HG03095 (cell line): ENCODE results near the gene PLCL1.

Experiments
- ATAC-seq: cut with Tn5 transposase; IDR thresholded peaks from one replicate; pipeline ENCODE4 v1.9.1; 2021; ENCODE audit warnings: moderate library complexity; ENCODE audit not compliant: unreplicated experiment

PLCL1 gene

DNA sequence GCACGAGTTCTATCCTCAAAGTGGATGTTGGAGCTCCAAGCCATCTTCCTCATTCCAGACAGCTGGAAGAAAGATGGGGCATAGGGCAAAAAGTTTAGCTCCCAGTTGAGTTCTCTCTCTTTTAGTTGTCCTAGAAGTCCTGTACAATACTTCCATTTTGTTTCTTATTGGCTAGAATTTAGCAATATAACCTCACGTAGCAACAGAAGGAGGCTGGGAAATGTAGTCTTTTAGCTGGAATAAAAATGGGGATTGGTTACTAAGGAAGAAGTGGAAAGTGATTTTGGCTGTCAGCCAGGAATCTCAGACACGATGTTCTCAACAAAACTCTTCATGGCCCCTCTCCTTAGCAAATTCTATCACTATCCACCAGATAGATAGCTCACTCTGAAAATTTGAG, 79.9 kb downstream of the PLCL1 start:
- ATAC-seq: no peak

DNA sequence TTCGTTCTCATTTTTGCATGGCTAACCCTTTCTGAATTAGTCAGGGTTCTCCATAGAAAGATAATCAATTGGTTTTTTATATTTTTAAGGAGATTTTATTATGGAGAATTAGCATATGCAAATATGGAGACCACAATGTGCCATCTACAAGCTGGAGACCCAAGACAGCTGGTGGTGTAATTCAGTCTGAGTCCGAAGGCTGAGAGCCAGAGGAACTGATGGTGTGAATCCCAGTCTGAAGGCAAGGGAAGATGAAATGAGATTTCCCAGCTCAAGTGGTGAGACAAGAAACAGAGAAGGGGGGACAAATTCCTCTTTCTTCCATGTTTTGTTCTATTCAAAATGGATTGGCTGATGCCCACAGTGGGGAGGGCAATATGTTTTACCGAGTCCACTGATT, 80.7 kb downstream of the PLCL1 start:
- no peak for ATAC-seq

DNA sequence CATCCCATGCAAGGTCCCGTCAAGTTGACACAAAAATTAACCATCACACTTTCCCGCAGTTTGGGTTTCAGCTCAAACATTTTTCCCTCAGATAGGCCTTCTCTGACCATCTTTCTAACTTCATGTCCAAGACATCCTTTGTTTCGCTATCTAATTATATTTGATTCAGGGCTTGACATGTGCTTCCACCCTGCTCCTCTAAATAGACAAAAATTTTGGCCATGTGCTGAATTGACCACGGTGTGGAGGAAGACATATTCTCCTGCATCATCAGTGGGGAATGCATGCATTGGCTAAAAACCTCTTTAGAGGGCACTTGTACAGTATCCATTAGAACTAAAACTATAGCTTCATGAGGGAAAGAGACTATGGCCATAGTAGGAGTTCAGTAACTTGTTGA, 81.2 kb downstream of the PLCL1 start:
- no peak for ATAC-seq

DNA sequence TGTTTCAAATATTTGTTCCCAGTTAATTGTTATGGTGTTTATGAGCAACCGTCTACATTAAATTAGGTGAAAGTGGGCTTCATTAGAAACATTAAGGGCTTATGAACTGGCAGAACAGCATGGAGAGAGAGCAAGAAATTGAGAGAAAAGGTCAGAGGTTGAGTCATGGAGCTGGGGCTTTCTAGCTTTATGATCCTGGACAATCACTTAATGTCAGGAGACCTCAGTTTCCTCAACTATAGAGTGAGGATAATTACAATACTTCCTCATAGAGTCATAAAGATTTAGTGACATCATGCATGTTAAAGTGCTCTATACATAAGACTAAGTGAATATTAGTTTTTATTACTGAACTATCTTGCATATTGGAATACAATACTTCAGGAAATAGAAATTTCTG, 83.9 kb downstream of the PLCL1 start:
- no peak for ATAC-seq

DNA sequence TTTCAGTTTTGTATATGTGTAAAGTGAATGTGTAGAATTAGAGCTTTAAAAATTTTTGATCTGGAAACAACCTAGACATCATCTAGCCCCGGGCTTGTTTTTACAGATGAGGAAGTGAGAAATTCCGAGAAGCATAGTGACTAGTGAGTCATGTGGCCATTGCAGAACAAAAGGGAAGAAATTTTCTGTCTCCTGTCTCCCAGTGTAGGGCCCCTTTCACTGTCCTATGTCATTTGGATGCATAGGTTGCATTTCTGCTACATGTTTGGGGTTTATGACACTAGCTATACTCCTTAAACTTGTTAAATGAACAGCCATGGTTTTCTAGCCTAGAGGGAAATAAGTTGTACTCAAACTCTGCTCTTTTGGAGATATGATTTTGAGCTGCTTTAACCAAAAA, 84.6 kb downstream of the PLCL1 start:
- peak; percentile 99 for ATAC-seq

DNA sequence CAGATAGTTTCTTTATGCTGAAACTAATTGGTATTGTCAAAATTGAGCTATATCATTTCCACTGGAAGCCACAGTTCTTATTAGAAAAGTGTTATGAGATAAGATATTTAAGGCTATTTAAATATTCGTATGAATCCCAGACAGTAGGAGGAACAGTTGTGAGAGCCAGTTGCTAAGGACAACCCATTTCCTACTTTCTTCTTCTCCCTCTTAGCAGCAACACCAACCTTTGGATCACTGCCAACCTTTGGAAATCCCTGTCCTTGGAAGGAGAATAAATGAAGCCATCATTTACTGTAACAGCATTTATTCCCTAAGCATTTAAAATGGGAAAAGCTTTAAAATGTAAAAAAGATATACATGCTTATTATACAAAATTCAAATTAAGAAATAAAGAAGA, 85.8 kb downstream of the PLCL1 start:
- no peak for ATAC-seq

DNA sequence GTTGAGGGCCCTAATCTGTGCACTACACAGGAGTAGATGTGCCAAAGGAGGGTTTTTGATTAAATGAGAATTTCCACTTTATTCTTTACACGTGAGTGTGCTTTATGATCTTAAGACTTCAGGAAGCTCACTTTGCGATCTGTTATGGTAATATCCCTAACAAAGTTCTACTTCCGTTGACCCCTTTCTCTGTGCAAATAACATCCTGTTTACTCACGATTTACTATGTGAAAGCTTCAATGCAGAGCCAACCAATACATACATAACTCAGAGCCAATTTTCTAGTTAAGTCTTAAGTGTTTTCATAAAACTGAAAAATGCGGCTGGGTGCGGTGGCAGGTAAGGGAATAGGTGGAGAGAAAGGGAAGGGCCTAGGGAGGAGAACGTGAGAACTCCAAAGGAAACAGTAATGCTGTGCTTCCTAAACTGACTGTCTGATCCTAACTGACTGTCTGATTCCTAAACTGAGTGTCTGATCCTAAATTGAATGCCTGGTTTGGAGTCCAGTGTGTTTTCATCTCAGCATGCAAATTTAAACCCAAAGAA, 87.6 kb downstream of the PLCL1 start:
- ATAC-seq: no peak

DNA sequence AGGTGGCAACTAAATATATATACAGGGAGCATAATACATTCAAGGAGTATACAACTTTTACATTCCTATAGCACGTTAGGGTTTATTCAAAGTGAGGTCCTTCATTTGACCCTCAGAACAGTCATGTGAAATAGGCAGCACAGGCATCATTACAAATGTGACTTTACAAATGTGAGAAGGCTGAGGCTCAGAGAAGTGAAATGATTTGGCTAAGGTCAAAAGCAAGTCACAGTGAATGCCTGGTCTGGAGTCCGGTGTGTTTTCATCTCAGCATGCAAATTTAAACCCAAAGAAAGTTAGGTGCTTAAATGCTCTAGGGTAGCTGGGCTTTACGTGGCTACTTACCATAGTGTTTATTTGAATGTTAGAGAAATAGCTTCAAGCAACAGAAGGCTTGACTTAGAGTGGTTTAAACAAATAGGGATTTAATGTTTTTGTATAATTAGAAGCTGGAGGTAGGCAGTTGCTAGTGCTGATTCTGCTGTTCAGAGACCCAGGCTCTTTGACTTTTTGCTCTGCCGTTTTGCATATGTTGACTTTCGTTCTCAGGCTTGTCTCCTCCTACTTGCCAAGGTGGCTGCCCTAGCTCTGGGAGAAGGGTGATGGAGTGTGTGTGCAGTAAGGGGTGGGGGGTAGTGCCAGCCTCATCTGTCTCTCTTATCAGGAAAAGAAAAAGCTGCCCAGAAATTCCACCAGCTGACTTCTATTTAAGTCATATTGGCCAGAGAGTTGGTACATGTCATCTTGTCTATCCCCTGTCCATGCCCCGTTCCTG, 89.2 kb downstream of the PLCL1 start:
- no peak for ATAC-seq

DNA sequence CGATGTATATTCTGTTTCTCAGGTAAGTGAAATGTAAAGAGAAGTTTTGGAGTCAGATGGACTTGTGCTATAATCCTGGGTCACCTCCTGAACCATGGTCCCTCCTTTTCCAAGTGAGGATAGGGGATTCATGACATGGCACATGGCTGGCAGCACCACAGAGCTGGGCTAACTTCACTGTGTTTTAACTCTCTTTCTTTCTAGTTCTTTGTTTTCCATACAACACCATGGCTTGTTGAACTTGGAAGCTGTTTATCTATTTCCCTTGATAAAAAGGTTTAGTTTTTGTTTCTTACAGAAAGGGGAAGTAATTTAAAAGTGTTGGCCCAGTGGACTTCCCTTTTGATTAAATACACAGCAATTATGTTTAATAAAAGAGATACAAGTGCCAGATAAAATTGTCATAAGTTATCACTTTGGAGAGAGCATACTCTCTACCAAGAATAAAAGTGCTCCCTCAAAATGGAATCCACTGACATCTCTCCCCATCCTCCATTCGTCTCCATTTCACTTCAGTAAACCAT, 90.4 kb downstream of the PLCL1 start:
- ATAC-seq: no peak

DNA sequence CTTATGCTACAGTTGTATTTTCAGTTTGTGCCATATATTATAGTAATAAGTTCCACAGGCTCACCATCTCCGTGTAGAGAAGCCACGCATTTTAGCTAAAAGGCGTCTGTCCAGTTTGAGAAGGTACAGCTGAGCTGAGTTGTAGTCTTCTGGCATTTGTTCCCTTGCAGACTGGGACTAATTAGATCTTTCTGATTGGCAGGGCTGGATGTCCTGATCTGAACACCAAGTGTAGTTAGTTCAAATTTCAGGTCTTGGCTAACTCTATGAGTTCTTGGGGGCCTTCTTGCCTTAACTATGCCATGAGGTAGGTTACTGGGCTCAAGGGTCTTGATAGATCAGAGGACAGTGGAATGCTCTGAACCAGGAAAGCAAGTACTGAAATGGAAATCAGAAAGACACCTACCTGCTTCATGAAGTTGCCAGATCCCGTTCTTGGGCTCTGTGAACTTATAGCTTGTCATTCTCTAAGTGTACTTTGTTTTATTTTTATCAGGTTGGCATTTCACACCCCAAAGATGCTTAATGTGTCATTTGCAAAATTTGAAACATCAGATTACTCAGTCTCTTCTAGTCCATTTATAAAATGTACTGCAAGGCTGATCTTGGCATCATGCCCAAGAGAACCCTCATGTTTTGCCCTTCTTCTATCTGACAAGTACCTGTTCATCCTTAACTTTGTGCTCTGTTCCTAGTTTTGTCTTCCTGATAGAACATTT, 93.7 kb downstream of the PLCL1 start:
- no peak for ATAC-seq

DNA sequence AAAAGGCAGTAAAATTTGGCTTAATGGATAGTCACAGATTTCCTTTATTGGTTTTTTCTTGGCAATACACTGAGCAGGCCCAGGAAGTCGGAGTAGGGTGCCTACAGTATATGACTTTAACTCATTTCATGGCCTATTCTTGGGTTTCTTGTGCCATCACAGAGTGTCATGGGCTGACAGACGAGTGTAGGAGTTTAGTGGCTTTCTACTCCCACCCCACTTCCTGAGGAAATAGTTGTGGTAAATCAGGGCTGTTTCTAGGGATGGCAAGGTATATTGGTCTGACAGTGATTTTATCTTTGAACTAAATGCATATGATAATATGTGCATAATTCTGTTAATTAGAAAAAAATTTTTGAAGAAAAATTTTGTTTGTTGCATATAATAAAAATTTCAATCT, 100.1 kb downstream of the PLCL1 start:
- no peak for ATAC-seq

DNA sequence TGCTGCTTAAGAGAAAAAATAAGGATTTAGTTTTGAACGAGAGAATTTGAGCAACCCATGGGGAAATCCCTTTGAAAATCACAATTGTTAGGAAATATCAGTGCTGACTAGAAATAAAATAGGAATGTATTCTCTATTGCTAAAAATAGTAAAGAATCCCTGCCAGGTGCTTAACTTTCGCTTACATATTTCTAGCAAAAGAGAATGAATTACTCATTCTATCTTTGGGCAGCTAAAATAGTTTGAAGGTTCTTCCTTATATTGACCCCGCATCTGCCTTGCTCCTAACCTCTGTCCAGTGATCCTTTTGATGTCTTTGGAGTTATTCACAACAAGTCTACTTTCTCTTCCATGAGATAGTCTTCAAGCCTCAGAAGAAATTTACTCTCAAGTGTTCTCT, 103.8 kb downstream of the PLCL1 start:
- ATAC-seq: no peak

DNA sequence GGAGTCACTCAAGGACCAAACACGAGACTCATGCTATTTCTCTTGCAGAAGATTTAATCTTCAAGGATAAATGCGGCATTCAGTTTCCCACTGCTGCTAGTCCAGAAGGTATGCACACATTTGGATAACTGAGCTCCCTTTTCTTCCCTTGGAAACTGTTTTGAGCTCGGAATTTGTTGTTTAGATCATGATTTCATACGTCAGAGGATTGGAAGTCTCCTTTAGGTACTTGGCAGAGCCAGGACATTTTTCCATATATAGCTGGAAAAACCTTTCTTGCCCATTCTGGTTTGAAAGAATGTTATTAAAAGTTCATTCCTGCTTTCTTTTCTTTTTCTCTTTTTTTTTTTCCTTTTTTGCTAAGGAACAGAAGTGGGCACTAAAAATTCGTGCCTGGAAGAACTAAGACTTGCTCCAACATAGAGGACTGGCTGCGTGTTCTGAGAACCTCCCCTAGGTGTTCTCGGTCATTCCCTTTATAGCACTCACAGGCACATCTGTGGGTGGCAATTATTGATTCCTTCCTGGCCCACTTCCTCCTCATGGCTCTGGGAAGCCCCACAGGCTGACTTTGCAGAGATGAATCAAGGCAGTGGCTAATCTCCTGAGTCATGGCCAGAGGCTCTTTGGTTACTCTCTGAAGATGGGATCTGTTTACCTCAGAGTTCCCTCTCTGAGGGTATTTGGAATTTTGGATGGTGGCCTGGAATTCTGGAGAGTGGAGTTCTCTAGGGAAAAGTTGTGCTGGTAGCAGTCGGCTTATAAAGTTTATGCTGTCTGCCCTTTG, 104.8 kb downstream of the PLCL1 start:
- peak; percentile 62 for ATAC-seq

DNA sequence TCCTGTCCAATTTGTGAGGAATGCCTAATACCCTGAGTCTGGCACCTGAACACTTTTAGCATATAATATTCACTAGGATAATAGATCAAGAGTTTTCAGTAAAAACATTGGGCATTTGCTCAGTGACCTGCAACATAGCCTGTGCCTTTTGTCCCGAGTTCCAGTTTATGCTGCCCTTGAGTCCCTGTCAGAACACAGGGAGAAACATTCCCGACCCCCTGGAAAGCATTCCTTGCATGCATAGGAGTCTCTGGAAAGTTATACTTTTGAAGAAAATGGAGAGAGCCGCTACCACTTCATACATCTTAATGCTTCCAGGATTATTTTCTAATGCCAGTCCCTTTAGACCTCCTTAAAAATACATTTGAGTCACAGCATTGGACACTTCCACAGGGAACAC, 107.3 kb downstream of the PLCL1 start:
- ATAC-seq: no peak

DNA sequence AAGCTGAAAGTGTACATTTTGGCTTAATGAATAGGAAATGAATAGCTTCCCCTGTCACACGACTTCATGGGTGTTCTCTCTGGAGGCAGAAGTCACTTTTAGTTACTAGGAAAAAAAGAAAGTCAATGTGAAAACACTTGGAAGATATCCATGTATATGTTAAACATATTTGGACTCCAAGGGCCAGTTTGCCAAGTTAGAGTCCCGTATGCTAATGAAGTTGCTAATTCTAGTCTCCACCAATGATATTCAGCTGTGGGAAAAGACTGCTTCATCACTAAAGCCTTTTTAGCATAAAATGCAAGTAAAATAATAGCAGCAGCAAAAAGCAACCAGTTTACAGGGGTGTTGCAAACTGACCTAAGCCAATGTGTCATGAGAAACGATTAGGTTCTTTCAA, 108.7 kb downstream of the PLCL1 start:
- ATAC-seq: no peak

DNA sequence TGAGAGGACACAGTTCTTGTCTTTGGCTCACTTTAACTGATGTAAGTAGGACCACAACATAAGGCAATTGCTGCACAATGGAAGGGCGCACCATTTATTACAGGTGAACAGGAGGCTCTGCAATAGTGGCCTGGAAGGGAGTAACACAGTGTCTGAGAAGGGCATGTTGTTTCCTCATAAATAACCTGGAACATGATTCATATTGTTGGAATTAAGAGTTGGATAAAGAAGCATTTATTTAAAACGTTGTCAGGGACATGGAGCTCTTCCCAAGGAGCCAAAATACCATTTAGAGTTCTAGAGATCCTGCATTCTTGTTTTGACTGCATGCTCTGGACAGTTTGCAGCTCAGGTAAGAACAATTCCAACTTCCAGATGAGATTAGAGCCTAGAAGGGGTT, 110.4 kb downstream of the PLCL1 start:
- ATAC-seq: no peak

DNA sequence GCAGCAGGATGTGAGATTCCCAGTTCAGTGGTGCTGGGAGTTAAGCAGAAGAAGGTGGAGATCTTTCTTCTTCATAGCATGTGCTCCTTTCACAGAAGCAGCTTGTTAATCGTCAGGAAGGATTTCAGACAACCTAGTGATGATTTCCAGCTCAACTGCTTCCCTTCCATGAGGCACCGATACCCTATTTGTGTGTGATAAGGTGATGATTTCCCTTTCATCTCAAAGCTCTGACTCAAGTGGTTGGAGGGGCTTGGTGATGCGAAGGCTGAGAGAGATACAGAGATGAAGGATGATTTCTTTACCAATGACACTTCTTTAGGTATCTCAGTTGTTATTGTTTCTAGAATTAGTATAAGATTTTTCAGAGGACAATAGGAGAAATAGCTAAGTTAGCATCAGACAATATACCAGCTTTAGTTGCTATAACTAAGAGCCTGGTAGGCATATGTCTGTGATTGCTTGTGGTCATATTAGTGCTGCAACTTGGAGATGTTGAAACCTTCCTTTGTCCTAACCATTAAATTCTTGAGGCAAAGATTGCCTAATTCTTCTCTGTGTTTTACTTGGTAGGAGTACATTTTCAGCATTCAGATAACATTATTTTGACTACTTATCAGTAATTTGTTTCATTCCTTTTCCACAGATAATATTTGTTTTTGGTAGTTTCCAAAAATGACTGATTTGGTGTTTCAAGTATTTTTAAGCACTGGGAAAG, 111.3 kb downstream of the PLCL1 start:
- ATAC-seq: no peak

DNA sequence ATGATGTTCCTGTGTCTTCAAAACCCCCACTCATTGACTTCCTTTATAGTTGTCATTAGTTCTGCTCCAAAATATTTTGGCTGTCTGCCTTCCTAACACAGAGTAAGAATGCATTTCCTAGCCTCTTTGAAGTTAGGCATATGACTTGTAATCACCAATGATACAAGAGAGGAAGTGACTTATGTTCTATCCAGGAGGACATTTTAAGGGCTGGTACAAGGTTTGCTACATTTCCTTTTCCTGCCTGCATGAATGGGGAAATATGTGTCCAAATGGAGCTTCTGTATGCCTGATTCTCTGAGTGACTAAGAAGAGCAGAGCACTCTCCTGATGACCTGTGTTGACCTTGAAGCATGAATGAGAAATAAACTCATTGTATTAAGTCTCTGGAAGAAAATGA, 115.1 kb downstream of the PLCL1 start:
- ATAC-seq: no peak

DNA sequence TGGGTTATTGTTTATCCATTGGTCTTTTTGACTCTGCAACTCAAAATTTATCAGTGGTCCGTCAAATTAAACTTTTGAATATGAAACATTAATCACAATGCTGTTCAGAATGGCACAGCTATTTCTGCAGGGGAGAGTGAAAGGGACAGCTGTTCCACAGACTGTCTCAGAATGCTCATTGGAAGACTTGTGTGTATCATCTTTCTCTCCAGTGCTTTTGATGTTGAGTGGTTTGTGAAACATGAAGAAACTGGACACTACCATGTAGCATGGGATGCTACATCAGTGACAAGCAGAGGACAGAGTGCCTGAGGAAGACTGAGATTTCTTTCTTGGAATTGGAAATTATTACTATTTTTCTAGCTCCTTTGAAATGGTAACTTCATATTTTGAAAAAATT, 115.7 kb downstream of the PLCL1 start:
- no peak for ATAC-seq

DNA sequence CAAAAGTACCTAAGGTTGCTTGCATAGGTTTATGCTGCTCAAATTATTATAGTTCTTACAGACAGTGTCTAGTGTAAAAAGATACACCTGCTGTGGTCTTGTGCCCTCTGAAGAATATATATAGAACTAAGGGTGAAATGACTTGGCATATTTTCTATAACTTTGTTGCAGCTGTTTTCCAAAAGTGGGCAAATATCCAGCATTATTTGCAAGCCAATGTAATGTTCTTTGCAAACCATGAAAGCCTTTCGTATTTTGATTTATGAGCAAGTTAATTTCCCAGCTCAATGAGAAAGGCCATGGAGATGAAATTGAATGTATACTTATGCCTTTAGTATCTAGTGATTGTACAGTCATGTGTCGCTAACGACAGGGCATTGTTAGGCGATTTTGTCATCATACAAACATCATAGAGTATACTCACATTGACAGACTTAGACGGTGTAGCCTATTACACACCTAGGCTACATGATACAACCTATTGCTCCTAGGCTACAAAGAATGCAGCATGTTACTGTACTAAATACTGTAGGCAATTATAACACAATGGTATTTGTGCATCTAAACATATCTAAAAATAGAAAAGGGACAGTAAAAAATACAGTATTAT, 116.3 kb downstream of the PLCL1 start:
- no peak for ATAC-seq
